NCI-H2227 treated with DMSO at 0.1 percent for 48 hours (cell line): Measurements from ENCODE around the gene CYB5B.

Source experiments
- DNase-seq: peaks from one replicate; lab custom pipeline; 2025; lab: John Stamatoyannopoulos, UW

CYB5B gene

DNA sequence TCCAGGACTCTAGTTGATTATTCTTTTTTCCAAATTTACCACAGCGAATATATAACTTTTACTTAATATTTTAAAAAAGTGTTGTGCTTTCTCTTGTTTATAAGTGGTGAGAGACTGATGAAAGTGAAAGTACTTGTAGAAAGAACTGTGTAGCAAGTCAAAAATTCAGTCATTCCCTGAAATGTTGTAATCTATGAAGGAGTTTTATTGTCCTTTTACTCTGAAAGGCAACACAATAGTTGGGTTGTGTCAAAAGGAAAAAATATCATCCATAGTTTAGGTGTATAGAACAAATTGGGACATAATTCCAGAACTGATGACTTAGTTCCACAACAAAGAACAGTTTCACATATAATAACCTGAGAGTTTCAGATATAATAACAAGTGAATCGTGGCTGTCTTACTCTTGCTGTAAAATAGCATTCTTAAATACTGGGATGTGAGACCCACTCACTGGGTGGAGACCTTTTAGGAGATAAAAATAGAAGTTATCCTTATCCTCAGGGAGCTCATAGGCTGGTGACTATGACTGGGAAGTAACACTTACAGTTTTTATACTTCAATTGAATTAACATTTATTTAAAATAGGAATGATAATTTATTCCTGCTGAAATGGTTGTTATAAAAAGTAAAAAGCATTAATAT, 20.6 kb downstream of the CYB5B start:
- no peak for DNase-seq

DNA sequence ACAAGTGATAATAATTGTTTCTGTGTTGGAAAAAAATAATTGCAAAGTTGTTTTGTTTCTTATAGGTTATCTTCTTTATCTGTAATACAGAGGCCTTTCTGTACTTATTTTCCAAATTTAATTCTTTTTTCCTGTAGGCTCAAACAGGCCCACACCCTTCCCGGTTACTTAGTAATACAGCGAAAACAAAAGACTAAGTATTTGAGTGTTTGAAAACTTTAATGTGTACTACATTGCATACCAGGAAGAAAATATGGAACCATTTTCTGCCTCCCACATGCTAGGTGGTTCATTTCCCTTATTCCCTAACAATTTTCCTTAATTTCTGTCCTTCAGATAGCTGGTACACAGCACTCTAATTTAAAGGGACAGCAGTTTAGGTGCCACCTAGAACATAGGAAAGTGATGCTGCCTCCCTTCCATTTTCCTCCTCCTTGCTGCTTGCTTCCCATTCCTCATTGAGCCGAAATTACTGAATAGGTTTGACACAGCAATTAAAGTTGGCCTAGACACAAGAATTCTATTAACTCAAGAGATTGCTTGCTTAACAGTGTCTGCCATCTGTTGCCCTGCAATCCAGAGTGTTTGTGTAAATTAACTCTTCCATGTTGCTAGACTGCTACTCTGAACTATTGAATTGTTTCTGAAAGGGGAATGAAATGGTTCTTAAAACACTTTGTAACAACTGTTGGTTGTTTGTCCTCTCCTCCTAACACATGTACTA, 24.2 kb downstream of the CYB5B start:
- peak; percentile 64 for DNase-seq

DNA sequence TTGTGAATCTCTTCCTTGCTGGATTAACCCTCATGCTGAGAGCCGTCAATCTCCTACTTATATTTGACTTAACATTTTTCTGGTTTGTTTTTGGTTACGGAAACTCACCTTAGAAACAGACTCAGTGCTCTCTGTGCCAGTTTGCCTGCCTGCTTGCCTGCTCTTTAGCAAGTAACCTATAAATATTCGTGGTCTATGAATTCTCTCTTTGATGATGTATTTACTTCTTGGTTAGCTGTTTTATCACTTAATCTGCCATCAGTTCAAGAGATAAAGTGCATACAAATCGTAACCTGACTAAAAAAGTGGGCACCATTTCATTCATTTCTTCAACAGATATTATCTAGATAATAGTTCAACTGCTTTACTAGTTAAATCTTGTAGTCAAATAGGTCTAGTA, 26.7 kb downstream of the CYB5B start:
- no peak for DNase-seq

DNA sequence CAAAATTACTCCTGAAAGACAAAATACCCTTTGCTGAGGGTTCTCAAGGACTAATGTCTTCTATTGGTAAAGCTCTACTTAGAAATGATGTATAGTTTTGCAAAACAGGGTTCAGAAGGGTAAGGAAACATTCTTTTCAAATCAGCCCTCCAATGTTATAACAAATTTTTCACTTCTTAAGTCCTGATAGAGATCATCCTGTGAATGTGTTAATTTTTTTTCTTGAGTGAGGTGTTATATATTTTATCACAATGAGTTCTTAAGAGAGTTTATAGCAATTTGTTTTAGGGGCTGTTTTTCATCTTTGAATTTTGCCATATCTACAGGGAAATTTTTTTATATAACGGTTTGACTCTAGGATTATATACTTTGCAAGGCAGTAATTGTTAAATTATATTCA, 29.5 kb downstream of the CYB5B start:
- no peak for DNase-seq

DNA sequence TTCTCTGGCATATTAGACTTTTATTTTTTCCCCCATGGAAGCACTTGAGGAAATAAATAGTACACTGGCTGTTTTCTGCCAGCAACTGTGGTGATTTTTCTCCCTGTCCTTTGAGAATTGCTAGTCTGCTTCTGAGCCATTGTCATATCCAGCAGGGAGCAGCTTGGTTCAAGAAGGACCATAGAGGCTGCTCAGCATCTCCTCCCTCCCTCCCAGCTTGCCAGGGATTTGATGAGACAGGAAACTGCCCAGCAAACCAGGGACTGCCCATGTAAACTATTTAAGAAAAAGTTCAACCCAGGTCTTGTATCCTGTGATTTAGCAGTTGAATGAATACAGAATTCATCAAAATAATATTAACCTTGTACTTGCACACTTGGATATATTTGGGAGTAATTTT, 39.5 kb downstream of the CYB5B start:
- no peak for DNase-seq

DNA sequence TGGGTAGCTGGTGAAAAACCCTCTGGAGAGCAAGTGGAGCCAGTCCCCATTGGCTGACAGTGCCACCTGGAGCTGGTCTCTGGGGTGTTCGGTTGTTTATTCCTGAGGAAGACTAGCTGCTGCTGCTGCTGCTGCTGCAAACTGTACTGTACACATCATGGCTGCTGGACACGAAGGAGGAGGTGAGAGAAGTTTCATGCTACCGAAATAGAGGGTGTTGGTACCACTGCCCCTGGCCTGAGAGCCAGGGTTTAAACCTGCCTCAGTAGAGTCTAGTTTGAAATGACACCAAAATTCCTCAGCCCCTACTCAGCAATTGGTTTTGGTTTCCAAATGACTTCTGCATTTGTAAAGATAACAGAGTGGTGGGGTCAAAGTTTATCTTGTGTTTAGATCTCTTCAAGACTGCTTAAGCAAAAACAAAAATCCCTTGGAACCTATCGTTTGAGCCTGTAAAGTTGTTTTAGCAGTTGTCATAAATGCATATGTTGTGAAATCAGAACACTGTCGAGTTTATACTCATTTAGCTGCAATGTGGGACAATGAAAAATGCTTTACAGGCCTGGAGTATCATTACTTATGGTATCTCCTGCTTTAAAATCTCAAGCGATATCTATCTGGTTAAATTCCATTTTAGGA, 40.8 kb downstream of the CYB5B start:
- DNase-seq, result no peak

DNA sequence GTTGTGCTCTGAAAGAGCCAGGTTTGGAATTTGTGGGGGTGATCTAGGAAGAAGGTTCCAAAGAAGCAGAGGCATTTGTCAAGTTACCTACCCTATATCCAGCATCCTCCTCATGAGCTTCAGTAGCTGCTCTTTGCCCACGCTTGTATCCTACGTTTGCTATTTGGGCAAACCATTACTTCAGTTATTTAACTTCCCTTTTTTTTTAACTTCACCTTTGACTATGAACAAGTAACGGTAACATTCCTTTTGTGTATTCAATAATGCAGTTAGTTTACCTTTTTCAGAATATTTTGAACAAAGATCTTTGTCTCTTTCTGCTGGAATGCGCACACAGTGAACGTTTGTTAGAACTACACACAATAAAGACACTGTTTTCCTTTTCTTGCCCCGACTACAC, 41.5 kb downstream of the CYB5B start:
- DNase-seq, result no peak

DNA sequence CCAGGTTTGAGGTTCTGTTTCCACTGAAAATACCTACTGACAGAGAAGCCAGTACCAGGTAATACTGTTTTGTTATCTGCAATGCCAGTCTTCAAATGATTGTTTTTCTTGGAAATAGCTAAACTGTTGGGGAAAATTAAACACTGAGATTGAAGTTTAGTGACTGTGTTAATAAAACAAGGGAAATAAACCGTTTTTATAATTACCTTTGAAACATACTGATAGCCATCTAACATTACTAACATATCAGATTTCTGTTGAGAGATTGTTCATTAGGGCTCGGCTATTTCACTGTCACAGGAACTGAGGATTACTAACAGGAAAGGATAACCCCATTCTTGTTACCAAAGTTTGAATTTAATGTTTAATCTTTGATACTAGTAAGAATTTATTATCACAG, 42.1 kb downstream of the CYB5B start:
- DNase-seq, result no peak

DNA sequence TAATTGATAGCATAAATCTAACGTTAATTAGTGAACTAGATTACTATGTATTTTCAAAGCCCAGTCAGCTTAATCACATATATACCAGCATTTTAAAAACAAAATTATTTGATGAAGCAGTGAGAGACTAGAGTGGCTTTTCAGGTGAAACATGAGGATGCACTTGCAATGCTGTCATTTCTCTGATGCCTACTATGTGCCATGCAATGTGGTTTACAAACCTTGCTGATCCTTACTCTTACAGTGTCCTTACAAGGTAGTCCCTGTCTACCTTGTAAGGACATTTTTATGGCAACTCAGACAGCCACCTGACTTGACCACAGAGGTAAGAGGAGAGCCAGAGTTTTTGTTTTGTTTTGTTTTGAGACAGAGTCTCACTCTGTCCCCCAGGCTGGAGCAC, 42.7 kb downstream of the CYB5B start:
- DNase-seq, result no peak

DNA sequence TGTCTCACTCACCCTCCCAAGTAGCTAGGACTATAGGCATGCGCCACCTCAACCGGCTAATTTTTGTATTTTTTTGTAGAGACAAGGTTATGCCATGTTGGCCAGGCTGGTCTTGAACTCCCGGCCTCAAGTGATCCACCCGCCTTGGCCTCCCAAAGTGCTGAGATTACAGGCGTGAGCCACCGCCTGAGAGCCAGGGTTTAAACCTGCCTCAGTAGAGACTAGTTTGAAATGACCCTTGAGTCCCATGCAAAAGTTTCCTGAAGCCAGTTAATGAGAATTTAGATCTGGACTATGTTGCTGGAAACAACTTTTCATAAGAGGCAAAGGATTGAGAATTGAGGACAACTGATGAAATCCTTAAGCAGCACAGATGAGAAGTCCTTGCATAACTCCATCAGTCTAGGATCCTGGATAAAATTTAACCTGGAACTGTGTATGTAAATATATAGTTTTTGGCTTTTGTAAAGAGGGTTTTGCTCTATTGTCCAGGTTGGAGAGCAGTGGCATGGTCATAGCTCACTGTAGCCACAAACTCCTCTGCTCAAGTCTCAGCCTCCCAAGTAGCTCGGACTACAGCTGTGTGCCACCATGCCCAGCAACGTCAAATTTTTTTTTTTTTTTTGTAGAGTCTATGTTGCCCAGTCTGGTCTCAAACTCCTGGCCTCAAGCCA, 43.2 kb downstream of the CYB5B start:
- no peak for DNase-seq

DNA sequence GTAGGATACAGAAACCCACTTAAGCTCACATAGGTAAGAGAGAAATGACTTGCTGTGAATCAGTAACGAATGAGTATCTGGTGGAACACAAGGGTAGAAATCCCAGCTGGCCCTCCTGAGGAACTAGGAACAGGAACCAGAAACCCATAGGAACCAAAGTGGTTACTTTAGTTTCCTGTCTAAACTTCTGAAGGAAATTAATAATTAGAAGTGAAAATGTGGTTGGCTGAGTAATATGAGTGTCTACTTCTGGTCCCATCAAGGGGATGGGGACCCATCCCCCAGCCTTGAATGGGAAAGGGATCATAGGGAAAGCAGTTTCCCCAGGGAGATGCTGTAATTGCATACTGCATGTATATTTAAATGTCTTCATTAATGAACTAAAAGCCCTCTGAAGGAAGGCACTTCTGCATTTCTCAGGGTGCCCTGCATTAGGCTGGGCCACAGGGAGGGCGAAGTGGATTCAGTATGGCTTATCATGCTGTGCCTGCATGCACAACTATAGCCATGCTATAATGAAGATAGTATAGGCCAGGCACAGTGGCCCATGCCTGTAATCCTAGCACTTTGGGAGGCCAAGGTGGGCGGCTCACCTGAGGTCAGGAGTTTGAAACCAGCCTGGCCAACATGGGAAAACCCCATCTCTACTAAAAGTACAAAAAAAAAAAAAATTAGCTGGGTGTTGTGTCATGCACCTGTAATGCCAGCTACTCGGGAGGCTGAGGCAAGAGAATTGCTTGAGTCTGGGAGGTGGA, 45.6 kb downstream of the CYB5B start:
- DNase-seq, result no peak

DNA sequence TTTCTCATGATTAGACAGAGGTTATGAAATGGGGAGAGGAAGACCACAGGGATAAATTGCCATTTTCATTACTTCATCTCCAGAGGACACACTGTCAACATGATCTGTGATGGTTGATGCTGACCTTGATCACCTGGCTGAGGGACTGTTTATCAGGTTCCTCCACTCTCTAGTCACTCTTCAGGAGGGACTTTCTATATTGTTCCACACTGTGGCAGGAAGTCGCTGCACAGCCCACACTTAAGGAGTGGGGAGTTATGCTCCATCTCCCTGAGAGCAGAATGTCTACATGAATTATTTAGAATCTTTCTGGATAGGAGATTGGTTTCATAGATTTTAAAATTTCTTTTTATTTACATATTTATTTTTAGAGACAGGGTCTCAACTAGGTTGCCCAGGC, 46.7 kb downstream of the CYB5B start:
- DNase-seq, result no peak

DNA sequence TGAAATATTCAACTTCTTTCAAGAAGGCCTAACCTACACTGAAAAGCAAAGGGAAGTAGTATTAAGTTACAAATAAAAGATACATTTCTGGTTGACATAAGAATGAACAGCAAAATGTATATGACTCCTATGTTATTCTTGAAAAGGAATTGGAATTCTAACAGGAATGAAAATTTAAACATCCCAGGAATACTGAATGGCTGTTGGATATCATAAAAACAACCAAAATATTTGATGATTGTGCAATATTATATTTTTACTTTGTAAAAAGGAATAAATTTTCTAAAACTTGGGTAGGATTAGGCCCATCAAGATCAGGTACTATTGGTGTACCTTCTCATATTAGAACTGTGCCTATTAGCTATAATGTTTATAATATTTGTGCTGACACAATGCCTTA, 50.0 kb downstream of the CYB5B start:
- no peak for DNase-seq

DNA sequence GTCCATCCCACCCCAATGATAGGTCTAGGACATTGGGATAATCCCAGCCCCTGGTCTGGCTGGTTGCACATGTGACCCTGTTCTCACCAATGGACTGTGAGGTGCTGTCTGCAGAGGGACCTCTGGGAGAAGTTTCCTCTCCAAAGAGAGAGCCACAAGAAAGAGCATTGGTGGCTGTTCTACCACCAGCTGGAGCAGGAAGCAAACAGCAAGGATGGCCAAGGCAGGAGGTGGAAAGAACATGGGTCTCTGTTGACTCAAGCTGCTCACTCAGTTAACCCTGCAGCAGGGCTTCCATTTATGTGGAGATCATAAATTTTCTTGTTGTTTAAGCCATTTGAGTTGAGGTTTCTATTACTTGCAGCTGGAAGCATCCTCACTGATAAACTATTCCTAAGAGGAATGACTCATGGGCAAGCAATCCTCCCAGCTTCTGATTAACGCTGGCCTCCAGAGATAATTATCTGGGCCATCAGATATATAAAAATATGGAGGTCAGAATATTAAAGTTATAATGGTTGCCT, 52.6 kb downstream of the CYB5B start:
- DNase-seq, result no peak

DNA sequence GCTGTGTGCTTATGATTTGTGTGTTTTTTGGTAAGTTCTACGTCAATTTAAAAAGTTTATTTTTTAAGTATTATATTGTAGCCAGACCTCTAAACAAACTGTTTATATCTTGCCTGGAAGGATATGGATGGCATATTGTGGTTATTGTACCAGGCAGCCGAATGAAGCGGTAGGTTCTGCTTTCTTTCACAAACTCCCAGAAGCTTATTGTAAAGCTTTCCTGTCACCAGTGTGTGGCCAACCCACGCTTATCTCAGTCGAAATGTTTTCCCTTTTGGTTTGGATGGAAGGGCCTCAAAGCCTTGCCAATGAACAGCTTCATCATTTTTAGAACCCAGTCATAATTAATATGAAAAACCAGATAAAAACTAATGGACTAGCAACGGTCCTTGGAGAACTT, 53.1 kb downstream of the CYB5B start:
- no peak for DNase-seq

DNA sequence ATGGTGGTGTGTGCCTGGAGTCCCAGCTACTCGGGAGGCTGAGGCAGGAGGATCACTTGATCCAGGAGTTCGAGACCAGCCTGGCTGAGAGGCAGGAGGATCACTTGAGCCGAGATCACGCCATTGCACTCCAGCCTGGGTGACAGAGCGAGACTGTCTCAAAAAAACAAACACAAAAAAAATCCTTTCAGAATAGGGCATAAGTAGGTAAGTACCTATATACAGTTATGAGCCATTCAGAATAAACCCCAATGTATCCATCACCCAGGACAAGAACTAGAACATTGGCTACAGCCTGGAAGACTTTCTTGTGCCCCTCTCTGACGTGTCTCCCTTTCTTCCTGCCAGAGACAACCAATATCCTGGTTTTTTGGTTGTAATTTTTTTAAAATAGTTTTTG, 54.3 kb downstream of the CYB5B start:
- no peak for DNase-seq

DNA sequence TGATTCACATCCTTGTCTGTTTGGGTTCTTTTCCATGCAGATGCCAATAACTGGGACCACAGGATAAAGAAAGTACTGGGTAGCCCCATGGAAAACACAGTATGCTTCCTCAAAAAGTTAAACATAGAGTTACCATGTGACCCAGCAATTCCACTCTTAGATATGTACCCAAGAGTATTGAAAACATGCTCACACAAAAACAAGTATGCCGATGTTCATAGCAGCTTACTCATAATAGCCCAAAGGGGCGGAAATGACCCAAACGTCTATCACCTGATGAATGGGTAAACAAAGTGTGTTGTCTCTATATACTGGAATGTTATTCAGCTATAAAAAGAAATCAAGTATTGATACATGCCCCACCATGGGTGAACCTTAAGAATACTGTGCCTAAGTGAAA, 55.4 kb downstream of the CYB5B start:
- DNase-seq, result no peak

DNA sequence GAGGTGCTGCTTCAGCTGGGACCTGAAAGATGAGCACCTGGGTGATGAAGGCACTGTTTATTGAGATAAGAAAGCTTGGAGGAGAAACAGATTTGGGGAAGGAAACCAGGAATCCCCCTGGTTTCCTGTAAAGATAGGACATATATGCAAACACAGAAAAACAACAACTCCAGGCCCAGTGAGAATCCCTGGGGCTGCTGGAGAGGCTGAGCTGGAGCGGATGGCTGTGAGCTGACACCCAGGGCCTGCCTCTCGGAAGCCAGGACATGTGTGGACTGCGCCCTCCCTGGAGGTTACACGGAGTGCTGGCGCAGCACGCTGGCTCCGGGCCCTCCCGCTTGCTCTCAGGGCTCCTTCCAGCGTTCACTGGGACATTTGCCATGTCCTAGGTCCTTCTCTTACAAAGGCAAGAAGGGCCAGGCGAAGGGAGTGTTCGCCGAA, 57.5 kb downstream of the CYB5B start:
- no peak for DNase-seq

DNA sequence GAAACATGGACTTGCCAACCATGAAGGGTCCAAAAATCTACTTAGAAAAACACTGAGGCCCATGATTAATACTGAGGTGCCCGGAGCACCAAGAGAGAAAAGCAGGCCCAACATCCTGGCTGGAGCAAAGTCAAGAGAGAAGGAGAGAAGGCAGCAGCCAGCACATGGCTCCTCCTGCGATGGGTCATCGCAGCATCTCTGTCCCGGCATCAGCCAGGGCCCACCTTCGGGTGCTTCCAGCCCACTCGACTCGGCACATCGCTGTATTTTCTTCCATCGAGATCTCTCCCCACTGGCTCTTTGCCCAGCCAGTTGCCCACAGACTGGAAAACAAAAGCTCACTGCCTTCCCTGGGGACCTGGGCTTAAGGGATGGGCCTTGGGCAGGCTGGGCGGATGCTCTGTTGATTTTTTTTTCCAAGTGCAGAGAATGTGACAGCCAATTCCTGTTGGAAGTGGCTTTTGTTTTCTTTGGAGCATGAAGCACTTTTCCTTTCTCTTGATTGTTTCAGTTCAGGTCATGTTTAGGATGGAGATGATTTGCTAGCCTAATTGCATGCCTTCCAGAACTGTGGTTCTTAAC, 58.1 kb downstream of the CYB5B start:
- DNase-seq, result no peak

DNA sequence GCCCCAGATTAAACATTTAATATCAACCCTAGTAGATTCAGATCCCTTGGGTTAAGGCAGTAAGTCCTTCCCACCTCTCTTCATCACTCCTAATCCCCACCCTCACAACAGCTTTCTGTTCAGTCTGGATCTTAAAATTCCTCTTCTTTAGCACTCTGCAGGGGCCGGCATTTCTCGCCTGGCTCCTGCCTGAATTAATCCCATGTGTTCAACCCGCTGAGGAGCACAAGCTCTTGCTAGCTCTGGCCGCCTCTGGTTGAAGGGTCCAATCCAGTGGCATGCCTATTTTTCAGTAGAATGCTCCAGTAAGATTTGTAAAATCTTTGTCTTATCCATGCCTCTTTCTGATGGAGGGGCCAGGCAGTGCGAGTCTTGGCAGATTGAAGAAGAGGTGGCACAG, 59.2 kb downstream of the CYB5B start:
- DNase-seq, result no peak

DNA sequence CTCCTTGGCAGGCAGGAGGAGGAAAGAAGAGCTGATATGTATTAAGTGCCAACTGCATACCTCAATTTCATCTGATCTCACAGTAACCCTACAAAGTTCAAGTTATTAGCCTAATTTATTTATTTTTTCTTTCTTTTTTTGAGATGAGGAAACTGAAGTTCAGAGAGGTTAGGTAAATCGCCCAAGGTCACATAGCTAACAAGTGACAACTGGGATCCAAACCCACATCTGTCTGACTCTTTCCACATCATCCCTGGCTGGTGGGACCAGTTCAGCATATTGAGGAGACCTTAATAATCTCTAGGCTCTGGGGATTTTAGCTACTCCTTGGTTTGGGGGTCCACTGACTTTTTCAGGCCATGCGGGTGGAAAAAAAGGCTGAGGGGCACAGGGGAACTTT, 60.9 kb downstream of the CYB5B start:
- no peak for DNase-seq

DNA sequence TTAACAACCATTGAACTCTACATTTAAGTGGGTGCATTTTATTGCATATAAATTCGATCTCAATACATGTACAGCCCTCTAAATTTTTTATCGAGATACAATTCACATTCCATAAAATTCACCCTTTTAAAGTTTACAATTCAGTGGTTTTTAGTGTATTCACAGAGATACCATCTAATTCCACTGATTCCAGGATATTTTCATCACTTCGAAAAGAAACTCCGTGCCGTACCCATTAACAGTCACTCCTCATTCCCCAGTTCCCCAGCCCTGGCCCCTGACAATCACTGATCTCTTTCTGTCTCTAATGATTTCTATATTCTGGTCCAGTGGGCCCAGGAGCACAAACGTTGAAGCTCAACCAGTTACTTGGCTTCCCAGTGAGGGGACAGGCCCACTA, 61.4 kb downstream of the CYB5B start:
- no peak for DNase-seq
